AG09319 (cell line): ENCODE results near the gene GTF3C5.

Source experiments
- DNase-seq: peaks from one replicate; pipeline ENCODE4 v3.0.0-alpha.2; 2010; ENCODE audit warnings: low read depth; ENCODE audit errors: extremely low read depth
- TF ChIP-seq, protein P1 (sequence below): IDR thresholded peaks from 2 replicates; pipeline ENCODE4 v1.5.1; 2011; ENCODE audit warnings: low read depth, mild to moderate bottlenecking, inconsistent platforms, low read length, moderate library complexity

GTF3C5 gene

DNA sequence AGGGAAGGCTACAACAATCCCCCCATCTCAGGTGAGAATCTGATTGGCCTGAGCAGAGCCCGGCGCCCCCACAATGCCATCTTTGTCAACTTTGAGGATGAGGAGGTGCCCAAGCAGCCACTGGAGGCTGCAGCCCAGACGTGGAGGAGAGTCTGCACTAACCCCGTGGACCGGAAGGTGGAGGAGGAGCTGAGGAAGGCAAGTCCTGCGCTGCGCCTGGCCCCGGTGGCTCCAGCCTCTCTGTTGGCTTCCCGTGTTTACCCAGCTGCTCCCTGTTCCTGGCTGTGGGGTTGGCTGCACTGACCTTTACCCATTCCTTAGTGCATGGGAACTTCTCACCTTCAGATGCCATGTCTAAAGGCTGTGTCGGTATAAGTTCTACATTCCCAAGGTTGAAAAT, 20.0 kb downstream of the GTF3C5 start:
- TF ChIP-seq, protein P1, sequence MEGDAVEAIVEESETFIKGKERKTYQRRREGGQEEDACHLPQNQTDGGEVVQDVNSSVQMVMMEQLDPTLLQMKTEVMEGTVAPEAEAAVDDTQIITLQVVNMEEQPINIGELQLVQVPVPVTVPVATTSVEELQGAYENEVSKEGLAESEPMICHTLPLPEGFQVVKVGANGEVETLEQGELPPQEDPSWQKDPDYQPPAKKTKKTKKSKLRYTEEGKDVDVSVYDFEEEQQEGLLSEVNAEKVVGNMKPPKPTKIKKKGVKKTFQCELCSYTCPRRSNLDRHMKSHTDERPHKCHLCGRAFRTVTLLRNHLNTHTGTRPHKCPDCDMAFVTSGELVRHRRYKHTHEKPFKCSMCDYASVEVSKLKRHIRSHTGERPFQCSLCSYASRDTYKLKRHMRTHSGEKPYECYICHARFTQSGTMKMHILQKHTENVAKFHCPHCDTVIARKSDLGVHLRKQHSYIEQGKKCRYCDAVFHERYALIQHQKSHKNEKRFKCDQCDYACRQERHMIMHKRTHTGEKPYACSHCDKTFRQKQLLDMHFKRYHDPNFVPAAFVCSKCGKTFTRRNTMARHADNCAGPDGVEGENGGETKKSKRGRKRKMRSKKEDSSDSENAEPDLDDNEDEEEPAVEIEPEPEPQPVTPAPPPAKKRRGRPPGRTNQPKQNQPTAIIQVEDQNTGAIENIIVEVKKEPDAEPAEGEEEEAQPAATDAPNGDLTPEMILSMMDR = no peak
- DNase-seq = no peak

GRCh38 chr9:133051281-133051900, 20.6 kb downstream of the GTF3C5 start:
- DNase-seq = no peak
- TF ChIP-seq, protein P1 = no peak

DNA sequence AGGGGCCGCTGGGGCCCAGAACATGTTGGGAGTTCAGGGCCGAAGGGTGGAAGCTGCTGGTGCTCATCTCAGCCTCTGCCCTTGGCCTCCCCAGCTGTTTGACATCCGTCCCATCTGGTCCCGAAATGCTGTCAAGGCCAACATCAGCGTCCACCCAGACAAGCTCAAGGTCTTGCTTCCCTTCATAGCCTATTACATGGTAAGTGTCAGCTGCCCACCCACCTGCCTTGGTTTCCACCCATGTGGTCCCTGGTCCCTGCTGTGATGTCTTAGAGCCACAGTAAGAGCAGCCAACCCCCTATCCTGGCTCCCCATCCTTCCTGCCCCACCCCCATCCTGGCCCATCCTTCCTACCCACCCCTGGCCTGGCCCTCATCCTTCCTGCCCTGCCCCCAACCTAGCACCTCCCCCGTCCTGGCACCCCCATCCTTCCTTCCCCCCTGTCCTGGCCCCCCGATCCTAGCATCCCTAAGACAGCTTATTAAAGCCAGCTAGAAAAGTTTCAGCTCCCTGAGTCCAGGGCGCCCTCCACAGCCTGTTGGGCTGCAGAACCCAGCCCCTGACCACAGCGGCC, 21.3 kb downstream of the GTF3C5 start:
- TF ChIP-seq, protein P1 = no peak
- DNase-seq = no peak

DNA sequence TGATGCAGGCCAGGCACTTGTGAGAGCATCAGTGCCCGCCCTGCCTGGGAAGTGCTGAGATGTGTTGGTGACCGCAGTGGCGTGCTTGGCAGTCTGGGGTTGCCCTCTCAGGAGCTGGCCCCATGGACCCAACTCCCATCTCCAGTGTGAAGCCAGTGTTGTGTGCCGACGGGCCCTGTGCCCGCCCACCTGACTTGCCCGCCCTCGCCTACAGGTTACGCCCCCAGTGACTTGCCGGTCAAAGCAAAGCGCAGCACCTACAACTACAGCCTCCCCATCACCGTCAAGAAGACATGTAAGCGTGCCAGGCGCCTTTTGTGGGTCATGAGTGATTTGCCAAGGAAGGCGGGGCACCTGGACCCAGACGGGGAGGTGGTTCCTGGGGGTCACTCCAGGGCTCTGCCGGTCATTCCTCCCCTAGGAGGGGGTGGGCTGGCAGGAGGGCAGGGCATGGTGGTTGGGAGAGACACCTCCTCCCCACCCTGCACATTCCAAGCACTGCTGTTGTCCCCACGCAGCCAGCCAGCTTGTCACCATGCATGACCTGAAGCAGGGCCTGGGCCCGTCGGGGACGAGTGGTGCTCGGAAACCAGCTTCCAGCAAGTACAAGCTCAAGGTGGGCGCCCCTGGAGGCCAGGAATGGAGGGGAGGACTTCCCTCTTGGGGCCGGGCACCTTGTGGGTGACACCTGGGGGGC, 23.5 kb downstream of the GTF3C5 start:
- TF ChIP-seq, protein P1 = no peak
- no peak for DNase-seq

GRCh38 chr9:133054966-133055365, 24.2 kb downstream of the GTF3C5 start:
- DNase-seq = peak; percentile 51
- TF ChIP-seq, protein P1 = no peak

GRCh38 chr9:133055788-133056420, 25.1 kb downstream of the GTF3C5 start:
- DNase-seq = no peak
- TF ChIP-seq, protein P1 = no peak

GRCh38 chr9:133056533-133056932, 25.7 kb downstream of the GTF3C5 start:
- DNase-seq = no peak

More at GRCh38 chr9:133056533-133056932, 25.7 kb downstream of the GTF3C5 start:
- TF ChIP-seq, protein P1 = no peak
